Endothelial cell of hepatic sinusoid (primary cell): Measurements from ENCODE around the gene RNH1.

Source experiments
- in situ Hi-C: cut with HindIII; loops from 2 replicates; pipeline ENCODE4 v1.10.0; 2017; ENCODE audit warnings: low sequenced_read_pairs

RNH1 gene

GRCh38 chr11:501001-501682 is 5.9 kb downstream of the RNH1 start:
- in situ Hi-C loops, result no loop called here

GRCh38 chr11:499201-500076 is 7.6 kb downstream of the RNH1 start:
- in situ Hi-C loops, result no loop called here

GRCh38 chr11:498297-499181 is 8.5 kb downstream of the RNH1 start:
- in situ Hi-C loops, result no loop called here

GRCh38 chr11:497565-498296 is 9.3 kb downstream of the RNH1 start:
- in situ Hi-C loops, result no loop called here

GRCh38 chr11:496834-497564 is 10.0 kb downstream of the RNH1 start:
- in situ Hi-C loops, result no loop called here

GRCh38 chr11:495537-495931 is 11.5 kb downstream of the RNH1 start:
- in situ Hi-C loops, result no loop called here

GRCh38 chr11:494761-495536 is 12.1 kb downstream of the RNH1 start:
- in situ Hi-C loops, result no loop called here

- in situ Hi-C loops, result no loop called here
Observed at GRCh38 chr11:492427-493226, 14.4 kb downstream of the RNH1 start.

- in situ Hi-C loops, result no loop called here
Observed at GRCh38 chr11:491358-491757, 15.7 kb downstream of the RNH1 start.

GRCh38 chr11:490930-491260 is 16.1 kb downstream of the RNH1 start:
- in situ Hi-C loops, result no loop called here

- in situ Hi-C loops, result no loop called here
Observed at GRCh38 chr11:490186-490929, 16.7 kb downstream of the RNH1 start.

- in situ Hi-C loops, result no loop called here
Observed at GRCh38 chr11:489610-490185, 17.3 kb downstream of the RNH1 start.

- in situ Hi-C loops, result no loop called here
Observed at GRCh38 chr11:488992-489391, 18.1 kb downstream of the RNH1 start.

- in situ Hi-C loops, result no loop called here
Observed at GRCh38 chr11:488579-488978, 18.5 kb downstream of the RNH1 start.

GRCh38 chr11:488062-488461 is 19.0 kb downstream of the RNH1 start:
- in situ Hi-C loops, result no loop called here

- in situ Hi-C loops, result no loop called here
Observed at GRCh38 chr11:487571-488021, 19.4 kb downstream of the RNH1 start.

GRCh38 chr11:486189-486588 is 20.9 kb downstream of the RNH1 start:
- in situ Hi-C loops, result no loop called here
